Caco-2 (cell line): Measurements from ENCODE around the gene ABLIM2. TPM values are rescaled to one million over a fixed set of nuclear protein-coding genes. Genes with fewer than 3 reads are reported as not detected.

Source experiments
- BruUV-seq: library from RNA; stranded (reverse); fragments of 400-500 nt; replicated peaks from 2 replicates; lab custom pipeline; 2021; lab: Mats Ljungman, UMichigan
- CTCF ChIA-PET: fragments of 300-600 bp; sonication (Branson Sonifier 250); formaldehyde crosslinking; loops from one replicate; lab custom pipeline; 2022; ENCODE audit warnings: antibody characterized with exemption; lab: Charles Lee
- POLR2A ChIA-PET: fragments of 300-600 bp; sonication (Branson Sonifier 250); formaldehyde crosslinking; loops from one replicate; lab custom pipeline; 2022; ENCODE audit warnings: antibody characterized with exemption; lab: Charles Lee
- DNase-seq, 2 experiments: peaks; one replicate each; pipeline versions ENCODE4 v3.0.0 to v3.0.0-alpha.2; 2020 to 2022
- H3K27me3 ChIP-seq: replicated peaks from 2 replicates; pipeline ENCODE4 v1.6.0; 2011; ENCODE audit warnings: low read length; ENCODE audit not compliant: control insufficient read depth, insufficient read depth
- H3K36me3 ChIP-seq: 2 replicates; pipeline ENCODE4 v1.5.1; 2011; ENCODE audit warnings: low read length; ENCODE audit not compliant: control insufficient read depth, insufficient read depth
- H3K4me1 ChIP-seq: fragments of 250-450 bp; sonication (Bioruptor Pico); 2 replicates; pipeline ENCODE4 v1.5.1; 2020; ENCODE audit warnings: mild to moderate bottlenecking
- H3K4me3 ChIP-seq: 2 replicates; pipeline ENCODE4 v1.5.1; 2011; ENCODE audit warnings: low read depth, mild to moderate bottlenecking, control low read depth, low read length
- H3K9me3 ChIP-seq: fragments of 250-450 bp; sonication (Bioruptor Pico); 2 replicates; pipeline ENCODE4 v1.5.1; 2020; ENCODE audit warnings: mild to moderate bottlenecking, moderate library complexity
- H3K27ac Mint-ChIP-seq: one replicate; pipeline ENCODE4 v1.8.0; 2022; ENCODE audit warnings: mixed read lengths; ENCODE audit not compliant: unreplicated experiment
- H3K27me3 Mint-ChIP-seq: one replicate; pipeline ENCODE4 v1.8.0; 2022; ENCODE audit warnings: mixed read lengths; ENCODE audit not compliant: insufficient read depth, unreplicated experiment
- H3K36me3 Mint-ChIP-seq: one replicate; pipeline ENCODE4 v1.8.0; 2022; ENCODE audit warnings: mild to moderate bottlenecking, mixed read lengths; ENCODE audit not compliant: insufficient read depth, unreplicated experiment
- H3K4me1 Mint-ChIP-seq: one replicate; pipeline ENCODE4 v1.8.0; 2022; ENCODE audit warnings: low read depth, mixed read lengths; ENCODE audit not compliant: unreplicated experiment
- H3K4me3 Mint-ChIP-seq: one replicate; pipeline ENCODE4 v1.8.0; 2022; ENCODE audit warnings: mild to moderate bottlenecking, moderate library complexity, mixed read lengths; ENCODE audit not compliant: unreplicated experiment
- H3K9me3 Mint-ChIP-seq: one replicate; pipeline ENCODE4 v1.8.0; 2022; ENCODE audit warnings: mixed read lengths; ENCODE audit not compliant: unreplicated experiment
- intact Hi-C: fragments of 100-400 bp; cut with micrococcal nuclease; formaldehyde crosslinking; loops from one replicate; pipeline ENCODE4 v1.10.0; 2022; ENCODE audit not compliant: unreplicated experiment
- total RNA-seq: library from RNA; stranded (reverse); gene quantifications from 2 replicates; pipeline ENCODE4 v1.2.3, GENCODE V29; 2022
- TF ChIP-seq, protein P1 (sequence below), 2 experiments: fragments of 200-600 bp in 1 of 2; IDR thresholded peaks; 1 replicate in 1 of 2; 2 replicates in 1 of 2; pipeline versions ENCODE4 v1.5.1 to v1.8.0; 2011 to 2022; ENCODE audit warnings: antibody characterized with exemption in 1 of 2, control low read depth in 1 of 2, inconsistent platforms in 1 of 2, low read depth in 1 of 2, low read length in 1 of 2, mild to moderate bottlenecking in 1 of 2, moderate library complexity in 1 of 2; ENCODE audit not compliant: insufficient read depth in 1 of 2, severe bottlenecking in 1 of 2, unreplicated experiment in 1 of 2

The ABLIM2 gene
- total RNA-seq, 1 experiment from 2014 or later = 0.23 TPM

DNA sequence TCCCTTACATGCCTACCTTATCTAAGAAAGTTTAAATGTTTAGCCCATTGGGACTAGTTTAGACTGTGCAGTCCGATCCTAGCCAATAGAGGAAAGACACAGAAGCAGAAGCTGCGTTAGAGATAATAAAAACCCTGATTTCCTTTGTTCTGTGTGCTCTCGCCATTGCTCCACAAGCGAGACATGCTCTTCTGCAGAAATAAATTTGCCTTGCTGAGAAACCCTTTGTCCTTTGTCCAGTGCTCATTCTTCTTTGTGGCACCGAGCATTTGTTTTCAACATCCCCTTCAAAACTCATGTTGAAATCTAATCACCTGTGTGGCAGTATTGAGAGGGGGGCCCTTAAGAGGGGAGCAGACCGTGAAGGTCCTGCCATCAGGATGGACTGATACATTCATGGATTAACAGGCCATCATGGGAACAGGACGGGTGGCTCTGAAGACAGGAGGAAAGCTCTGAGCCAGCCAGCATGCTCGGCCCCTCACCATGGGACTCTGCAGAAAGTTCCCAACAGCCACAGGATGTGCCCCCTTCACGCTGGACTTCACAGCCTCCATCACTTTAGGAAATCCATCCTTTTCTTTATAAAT lies 94.5 kb downstream of the ABLIM2 start:
- Mint-ChIP-seq H3K4me1 (no peaks in the 10 kb centered on the region), H3K27me3 (no peaks in the 10 kb centered on the region), H3K4me3 (no peak overlapping the region), H3K9me3 (peaks cover 16% of the 10 kb centered on the region), H3K36me3 (no peaks in the 10 kb centered on the region), H3K27ac (no peak overlapping the region)
- TF ChIP-seq, protein P1, sequence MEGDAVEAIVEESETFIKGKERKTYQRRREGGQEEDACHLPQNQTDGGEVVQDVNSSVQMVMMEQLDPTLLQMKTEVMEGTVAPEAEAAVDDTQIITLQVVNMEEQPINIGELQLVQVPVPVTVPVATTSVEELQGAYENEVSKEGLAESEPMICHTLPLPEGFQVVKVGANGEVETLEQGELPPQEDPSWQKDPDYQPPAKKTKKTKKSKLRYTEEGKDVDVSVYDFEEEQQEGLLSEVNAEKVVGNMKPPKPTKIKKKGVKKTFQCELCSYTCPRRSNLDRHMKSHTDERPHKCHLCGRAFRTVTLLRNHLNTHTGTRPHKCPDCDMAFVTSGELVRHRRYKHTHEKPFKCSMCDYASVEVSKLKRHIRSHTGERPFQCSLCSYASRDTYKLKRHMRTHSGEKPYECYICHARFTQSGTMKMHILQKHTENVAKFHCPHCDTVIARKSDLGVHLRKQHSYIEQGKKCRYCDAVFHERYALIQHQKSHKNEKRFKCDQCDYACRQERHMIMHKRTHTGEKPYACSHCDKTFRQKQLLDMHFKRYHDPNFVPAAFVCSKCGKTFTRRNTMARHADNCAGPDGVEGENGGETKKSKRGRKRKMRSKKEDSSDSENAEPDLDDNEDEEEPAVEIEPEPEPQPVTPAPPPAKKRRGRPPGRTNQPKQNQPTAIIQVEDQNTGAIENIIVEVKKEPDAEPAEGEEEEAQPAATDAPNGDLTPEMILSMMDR (IDR thresholded peaks at IDR 0.05; ENCODE audit: insufficient read depth in 1 of 2, low read depth in 1 of 2, low read length in 1 of 2, severe bottlenecking in 1 of 2, unreplicated experiment in 1 of 2) = no peak
- intact Hi-C loops = no loop called here
- POLR2A ChIA-PET = no interaction called here
- no peaks in the 10 kb centered on the region for H3K36me3 ChIP-seq
- DNase-seq = no peak
- CTCF ChIA-PET = no interaction called here
- peaks cover 19% of the 10 kb centered on the region for H3K9me3 ChIP-seq
- H3K27me3 ChIP-seq = no peaks in the 10 kb centered on the region
- no peaks in the 10 kb centered on the region for H3K4me1 ChIP-seq
- no TSS peak for BruUV-seq
- no peak overlapping the region for H3K4me3 ChIP-seq

DNA sequence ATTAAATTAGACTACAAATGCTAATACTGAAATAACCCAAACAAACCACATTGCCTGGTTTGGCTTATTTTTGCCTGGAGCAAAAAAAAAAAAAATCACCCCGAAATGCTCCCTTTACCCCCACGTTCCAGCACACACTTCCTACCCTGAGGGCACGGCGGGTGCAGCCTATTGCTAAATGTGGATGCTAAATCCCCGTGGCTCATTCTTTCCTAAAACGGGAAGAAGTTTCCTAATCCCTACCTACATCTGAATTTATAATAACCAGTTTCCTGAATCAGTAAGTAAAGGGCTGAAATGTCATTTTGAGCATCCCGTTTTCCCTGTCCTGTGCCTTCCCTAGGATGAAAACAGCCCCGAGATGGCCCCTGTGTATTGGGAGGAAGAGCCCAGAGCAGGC lies 97.0 kb downstream of the ABLIM2 start:
- Mint-ChIP-seq H3K9me3 (peaks cover 16% of the 10 kb centered on the region), H3K27ac (no peak overlapping the region), H3K36me3 (no peaks in the 10 kb centered on the region), H3K4me1 (no peaks in the 10 kb centered on the region), H3K27me3 (no peaks in the 10 kb centered on the region), H3K4me3 (no peak overlapping the region)
- Histone ChIP-seq H3K36me3 (no peaks in the 10 kb centered on the region), H3K27me3 (no peaks in the 10 kb centered on the region), H3K4me1 (no peaks in the 10 kb centered on the region), H3K4me3 (no peak overlapping the region), H3K9me3 (peaks cover 19% of the 10 kb centered on the region)
- ChIA-PET POLR2A (no interaction called here), CTCF (no interaction called here)
- DNase-seq = no peak
- intact Hi-C loops = no loop called here
- TF ChIP-seq, protein P1 (IDR thresholded peaks at IDR 0.05; ENCODE audit: insufficient read depth in 1 of 2, low read depth in 1 of 2, low read length in 1 of 2, severe bottlenecking in 1 of 2, unreplicated experiment in 1 of 2) = no peak
- BruUV-seq = no TSS peak

DNA sequence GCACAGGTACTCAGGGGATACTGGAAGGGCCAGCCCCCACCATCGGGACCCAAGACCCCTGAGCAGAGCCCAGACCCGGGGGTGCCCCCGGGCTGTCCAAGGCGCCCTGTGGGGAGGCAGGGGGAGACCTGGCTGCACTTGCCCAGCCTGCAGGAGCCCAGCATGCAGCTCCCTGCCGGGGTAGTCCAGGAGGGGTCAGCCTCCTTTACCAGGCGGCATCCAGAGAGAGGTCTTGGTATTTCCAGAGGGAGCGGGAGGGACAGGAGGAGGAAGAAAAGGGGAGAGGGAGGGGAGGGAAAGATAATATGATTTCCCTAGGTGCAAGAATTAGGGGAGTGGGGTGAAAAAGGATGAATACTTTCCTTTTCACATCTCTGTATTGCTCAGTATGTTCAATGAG lies 97.5 kb downstream of the ABLIM2 start:
- Histone ChIP-seq H3K9me3 (peaks cover 19% of the 10 kb centered on the region), H3K4me3 (no peak overlapping the region), H3K36me3 (no peaks in the 10 kb centered on the region), H3K27me3 (no peaks in the 10 kb centered on the region), H3K4me1 (no peaks in the 10 kb centered on the region)
- no peak for DNase-seq
- intact Hi-C loops = no loop called here
- no peak overlapping the region for H3K4me3 Mint-ChIP-seq
- TF ChIP-seq, protein P1 (IDR thresholded peaks at IDR 0.05; ENCODE audit: insufficient read depth in 1 of 2, low read depth in 1 of 2, low read length in 1 of 2, severe bottlenecking in 1 of 2, unreplicated experiment in 1 of 2) = no peak
- H3K36me3 Mint-ChIP-seq = no peaks in the 10 kb centered on the region
- no peak overlapping the region for H3K27ac Mint-ChIP-seq
- H3K4me1 Mint-ChIP-seq = no peaks in the 10 kb centered on the region
- ChIA-PET POLR2A (no interaction called here), CTCF (no interaction called here)
- H3K9me3 Mint-ChIP-seq = peaks cover 16% of the 10 kb centered on the region
- no TSS peak for BruUV-seq
- H3K27me3 Mint-ChIP-seq = no peaks in the 10 kb centered on the region
